Neuron (in vitro differentiated cells): Measurements from ENCODE around the gene PAMR1.

Experiments used
- H2AFZ ChIP-seq: one replicate; pipeline ENCODE4 v1.6.1; 2013; ENCODE audit warnings: low read depth, mild to moderate bottlenecking, inconsistent platforms, low read length, moderate library complexity
- H3K27me3 ChIP-seq: one replicate; pipeline ENCODE4 v1.6.1; 2013; ENCODE audit warnings: low read length; ENCODE audit not compliant: insufficient read depth
- H3K36me3 ChIP-seq: one replicate; pipeline ENCODE4 v1.6.1; 2013; ENCODE audit warnings: low read length; ENCODE audit not compliant: insufficient read depth
- H3K4me1 ChIP-seq: one replicate; pipeline ENCODE4 v1.6.1; 2013; ENCODE audit warnings: low read length; ENCODE audit not compliant: insufficient read depth
- H3K4me3 ChIP-seq: 2 replicates; pipeline ENCODE4 v1.5.1; 2013; ENCODE audit warnings: mild to moderate bottlenecking, low read length, moderate library complexity
- H3K9me3 ChIP-seq: one replicate; pipeline ENCODE4 v1.6.1; 2013; ENCODE audit warnings: low read length

PAMR1 gene

DNA sequence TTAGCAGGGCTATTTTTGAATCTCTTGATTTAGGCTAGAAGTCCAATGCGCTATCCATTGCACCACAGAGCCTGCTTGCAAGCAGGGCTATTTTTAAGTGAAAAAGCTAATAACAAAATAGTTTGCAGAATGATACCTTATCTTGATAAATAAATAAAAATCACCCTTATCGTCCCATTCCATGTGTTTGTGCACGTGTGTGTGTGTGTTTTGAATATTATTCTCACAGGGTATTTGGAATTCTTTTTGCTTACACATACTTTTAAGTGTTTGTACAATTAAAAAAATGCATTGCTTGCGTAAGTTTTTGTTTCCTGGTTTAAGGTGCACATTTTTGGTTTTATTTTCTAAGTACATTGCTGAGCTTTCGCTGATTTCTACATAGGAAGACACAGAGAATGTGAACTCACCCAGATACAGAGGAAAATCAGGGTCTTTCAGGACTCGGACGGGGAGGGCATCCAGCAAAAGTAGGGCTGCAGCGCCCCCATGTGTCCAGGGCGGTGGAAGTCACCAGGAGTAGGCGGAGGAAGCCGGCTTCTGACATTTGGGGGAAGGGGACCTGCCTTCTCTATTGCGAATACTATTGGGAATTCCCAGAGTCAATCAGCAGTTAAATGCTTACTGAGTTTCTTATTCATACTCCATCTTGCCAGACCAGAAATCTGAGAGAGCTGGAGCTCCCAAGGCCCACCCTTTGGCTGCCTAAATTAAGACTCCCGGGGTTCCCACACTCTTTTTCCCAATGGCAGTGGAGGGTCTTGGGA, 133.3 kb downstream of the PAMR1 start:
- Histone ChIP-seq H2AFZ (no peak overlapping the region), H3K36me3 (no peaks in the 10 kb centered on the region)

DNA sequence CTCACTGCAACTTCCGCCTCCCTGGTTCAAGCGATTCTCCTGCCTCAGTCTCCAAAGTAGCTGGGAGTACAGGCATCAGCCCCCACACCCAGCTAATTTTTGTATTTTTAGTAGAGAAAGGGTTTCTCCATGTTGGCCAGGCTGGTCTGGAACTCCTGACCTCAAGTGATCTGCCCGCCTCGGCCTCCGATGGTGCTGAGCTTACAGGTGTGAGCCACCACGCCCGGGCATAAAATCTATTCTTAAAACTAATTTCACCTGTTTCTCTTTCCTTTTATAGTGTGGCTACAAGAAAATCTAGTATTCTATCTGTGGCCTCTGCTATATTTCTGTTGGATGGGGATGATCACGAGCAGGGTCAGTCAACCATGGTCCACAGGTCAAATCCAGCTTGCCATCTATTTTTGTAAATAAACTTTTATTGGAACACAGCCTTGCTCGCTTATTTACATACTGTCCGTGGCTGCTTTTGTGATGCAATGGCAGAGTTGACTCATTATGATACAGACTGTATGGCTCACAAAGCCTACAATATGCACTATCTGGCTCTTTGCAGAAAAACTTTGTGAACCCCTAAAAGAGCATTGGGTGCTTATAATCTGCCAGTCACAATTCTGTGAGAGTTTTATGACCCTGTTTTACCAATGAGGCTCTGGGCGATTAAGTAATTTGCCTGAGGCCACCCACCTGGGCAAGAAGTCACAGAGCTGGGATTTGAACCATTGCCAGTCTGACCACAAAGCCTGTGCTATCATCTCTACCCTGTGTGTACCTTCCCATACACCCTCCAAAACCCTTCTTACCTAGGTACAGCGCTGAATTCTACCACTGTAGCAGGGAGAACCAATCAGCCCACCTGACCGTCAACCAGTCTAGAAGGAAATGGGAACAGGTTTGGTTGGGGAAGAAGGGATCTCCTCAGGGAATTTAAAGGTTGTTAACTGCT, 134.4 kb downstream of the PAMR1 start:
- Histone ChIP-seq H3K9me3 (no peaks in the 10 kb centered on the region), H3K4me1 (peaks cover 10% of the 10 kb centered on the region), H3K36me3 (no peaks in the 10 kb centered on the region), H3K27me3 (no peaks in the 10 kb centered on the region), H2AFZ (no peak overlapping the region), H3K4me3 (no peak overlapping the region)

More for the DNA sequence above, 133.3 kb downstream of the PAMR1 start:
- H3K27me3 ChIP-seq = no peaks in the 10 kb centered on the region
- H3K9me3 ChIP-seq = no peaks in the 10 kb centered on the region
- H3K4me1 ChIP-seq = peaks cover 6% of the 10 kb centered on the region
- no peak overlapping the region for H3K4me3 ChIP-seq

DNA sequence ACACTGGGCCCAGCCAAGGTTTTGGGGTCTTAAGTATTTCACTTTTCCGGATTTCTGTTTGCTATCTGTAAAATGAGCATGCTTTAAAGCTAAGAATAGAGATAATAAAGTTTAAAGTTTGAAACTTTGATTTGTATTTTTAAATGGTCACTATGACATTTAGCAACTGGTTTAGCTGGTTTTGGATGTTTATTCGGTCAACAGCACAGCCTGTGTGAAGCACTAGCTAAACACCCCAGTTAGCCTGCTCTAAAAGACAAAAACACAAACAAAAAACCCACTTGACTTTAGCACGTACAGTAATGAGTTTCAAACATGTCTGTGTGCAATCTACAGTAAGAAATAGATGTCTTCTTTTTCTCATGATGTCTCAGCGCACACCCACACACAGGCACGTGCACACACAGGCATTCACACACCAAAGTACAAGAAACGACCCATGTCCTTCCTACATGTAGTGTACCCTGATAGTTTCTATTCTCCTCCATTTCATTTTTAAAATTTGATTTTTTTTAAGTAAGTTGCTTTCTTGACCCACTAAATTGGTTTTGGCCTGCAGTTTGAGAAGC, 135.4 kb downstream of the PAMR1 start:
- H3K9me3 ChIP-seq = no peaks in the 10 kb centered on the region
- H2AFZ ChIP-seq = no peak overlapping the region
- H3K4me3 ChIP-seq = no peak overlapping the region
- H3K27me3 ChIP-seq = no peaks in the 10 kb centered on the region
- H3K4me1 ChIP-seq = peaks cover 10% of the 10 kb centered on the region
- H3K36me3 ChIP-seq = no peaks in the 10 kb centered on the region

DNA sequence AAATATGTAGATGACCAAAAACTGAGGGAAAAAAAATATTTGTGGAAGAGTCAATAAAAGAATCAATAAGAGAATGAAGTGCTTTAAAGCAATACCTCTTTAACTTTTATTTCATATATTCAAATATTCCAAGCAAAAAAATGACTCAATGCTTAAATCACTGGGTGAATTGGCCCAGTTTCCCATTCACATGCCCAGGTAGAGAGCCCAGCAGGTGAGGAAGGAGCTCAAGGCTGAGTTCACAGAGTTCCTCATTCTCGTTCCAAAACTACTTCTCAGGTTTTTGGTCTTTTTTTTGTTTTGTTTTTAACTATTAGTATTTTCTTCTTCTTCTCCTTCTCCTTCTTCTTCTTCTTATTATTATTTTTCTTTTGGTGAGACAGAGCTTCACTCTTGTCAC, 136.3 kb downstream of the PAMR1 start:
- H3K4me3 ChIP-seq = no peak overlapping the region
- H2AFZ ChIP-seq = no peak overlapping the region
- no peaks in the 10 kb centered on the region for H3K9me3 ChIP-seq
- peaks cover 10% of the 10 kb centered on the region for H3K4me1 ChIP-seq
- no peaks in the 10 kb centered on the region for H3K36me3 ChIP-seq
- H3K27me3 ChIP-seq = no peaks in the 10 kb centered on the region

DNA sequence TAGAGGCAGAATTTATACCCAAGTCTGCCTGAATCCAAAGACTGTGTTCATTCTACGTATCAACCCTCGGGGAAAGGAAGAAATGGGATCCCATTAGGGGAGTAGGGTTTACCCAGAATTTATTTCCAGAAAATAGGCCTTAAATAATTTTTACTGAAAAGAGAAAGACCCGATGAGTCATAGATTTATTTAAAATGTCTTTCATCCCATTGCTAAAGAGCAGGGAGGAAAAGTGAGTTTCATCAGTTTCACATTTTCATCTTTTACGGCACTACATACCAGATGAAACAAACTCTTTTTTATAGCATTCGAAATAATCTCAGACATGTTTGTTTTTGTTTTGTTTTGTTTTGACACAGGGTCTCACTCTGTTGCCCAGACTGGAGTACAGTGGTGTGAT, 137.4 kb downstream of the PAMR1 start:
- H3K36me3 ChIP-seq = no peaks in the 10 kb centered on the region
- H3K4me1 ChIP-seq = peaks cover 10% of the 10 kb centered on the region
- H3K9me3 ChIP-seq = no peaks in the 10 kb centered on the region
- H3K4me3 ChIP-seq = no peak overlapping the region
- no peak overlapping the region for H2AFZ ChIP-seq
- H3K27me3 ChIP-seq = no peaks in the 10 kb centered on the region

DNA sequence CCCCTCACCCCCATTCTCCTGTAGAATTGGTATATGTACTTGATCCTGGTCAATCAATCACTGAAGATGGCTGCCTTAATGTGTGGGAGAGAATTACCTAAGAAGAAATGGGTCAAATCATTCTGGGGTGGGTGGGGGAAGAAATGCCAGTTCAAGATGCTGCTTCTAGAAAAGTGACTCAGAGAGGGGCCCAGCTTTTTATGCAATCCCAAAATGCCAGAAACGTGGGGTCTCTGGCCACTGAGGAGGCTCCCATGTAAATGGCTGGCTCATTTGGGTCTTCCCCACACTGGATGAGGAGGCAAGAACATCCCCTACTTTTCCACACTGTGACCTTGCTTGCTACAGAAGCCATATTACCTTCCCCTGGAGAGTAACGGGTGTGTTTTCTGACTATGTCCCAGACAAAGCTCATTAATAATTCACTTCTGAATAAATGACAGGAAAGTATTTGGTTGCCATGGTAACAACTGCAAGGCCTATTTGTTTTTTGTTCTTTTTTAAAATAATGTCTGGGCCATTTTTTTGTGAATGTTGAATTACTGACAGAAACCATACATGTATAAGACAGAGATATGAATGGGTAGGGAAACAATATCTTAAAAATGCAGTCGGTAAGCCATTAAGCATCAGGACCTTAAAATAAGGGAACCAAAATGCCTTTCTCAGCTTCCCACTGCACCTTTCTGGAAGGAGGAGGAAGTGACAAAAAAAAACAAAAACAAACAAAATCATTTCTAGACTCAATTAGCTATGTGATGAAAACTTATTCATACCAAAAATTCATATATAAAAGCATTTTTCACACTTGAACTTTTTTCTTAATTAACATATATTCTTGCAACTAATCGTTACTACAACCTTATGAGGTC, 138.1 kb downstream of the PAMR1 start:
- no peak overlapping the region for H2AFZ ChIP-seq
- H3K4me1 ChIP-seq = peaks cover 10% of the 10 kb centered on the region
- no peak overlapping the region for H3K4me3 ChIP-seq
- no peaks in the 10 kb centered on the region for H3K36me3 ChIP-seq
- H3K27me3 ChIP-seq = no peaks in the 10 kb centered on the region
- H3K9me3 ChIP-seq = no peaks in the 10 kb centered on the region

DNA sequence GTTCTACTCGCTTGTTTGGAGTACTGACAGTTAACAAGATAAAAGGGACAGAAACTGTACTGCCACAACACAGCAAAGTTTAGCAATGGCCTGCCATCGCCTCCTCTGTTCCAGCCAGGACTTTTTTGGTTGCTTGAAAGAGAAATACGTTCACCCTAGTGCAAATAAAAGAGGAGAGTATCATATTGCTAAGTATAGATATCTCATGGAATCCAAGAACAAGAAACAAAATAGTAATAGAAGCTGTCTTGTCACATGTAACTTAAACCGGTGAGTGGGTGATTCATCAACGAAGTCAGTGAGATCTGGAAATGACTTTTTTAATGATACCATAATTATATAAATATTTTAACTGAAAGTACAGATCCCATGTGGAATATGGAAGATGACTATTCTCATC, 141.5 kb downstream of the PAMR1 start:
- Histone ChIP-seq H3K9me3 (no peaks in the 10 kb centered on the region), H3K4me3 (no peak overlapping the region), H3K4me1 (peaks cover 10% of the 10 kb centered on the region), H2AFZ (no peak overlapping the region), H3K27me3 (no peaks in the 10 kb centered on the region), H3K36me3 (no peaks in the 10 kb centered on the region)
